Activated CD8-positive, alpha-beta memory T cell treated with anti-CD3 and anti-CD28 coated beads for 1 hour (primary cell): ENCODE data around the gene FKBP6.
"Not testable (repeated sequence)": the region's sequence is repeated elsewhere in the genome, so short reads cannot be mapped to it uniquely, and the experiment has no call there.

Experiments
- DNase-seq, 2 donors: peaks; one replicate each; pipeline ENCODE4 v3.0.0-alpha.2; 2020; ENCODE audit warnings: low read depth in 1 of 2; ENCODE audit errors: extremely low read depth in 1 of 2

Gene FKBP6

DNA sequence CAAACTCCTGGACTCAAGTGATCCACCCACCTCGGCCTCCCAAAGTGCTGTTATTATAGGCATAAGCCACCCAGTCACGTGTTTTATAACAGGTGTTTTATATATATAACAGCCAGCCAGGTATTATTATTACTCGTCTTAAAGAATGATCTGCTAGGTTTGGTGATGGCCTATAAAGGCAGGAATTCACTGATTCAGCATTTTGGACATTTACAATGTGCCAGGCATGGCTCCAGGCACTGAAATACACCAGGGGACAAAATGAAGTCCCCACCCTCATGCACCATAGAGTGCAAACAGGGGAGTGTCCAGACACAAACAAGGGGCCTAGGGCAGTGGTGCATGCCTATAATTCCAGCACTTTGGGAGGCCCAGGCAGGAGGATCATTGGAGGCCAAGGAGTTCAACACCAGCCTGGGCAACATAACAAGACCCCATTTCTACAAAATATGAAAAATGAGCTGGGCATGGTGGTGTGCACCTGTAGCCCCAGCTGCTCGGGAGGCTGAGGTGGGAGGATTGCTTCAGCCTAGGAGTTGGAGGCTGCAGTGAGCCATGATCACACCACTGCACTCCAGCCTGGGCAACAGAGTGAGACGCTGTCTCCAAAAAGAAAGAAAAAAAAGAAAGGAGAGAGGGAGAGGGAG lies 4.4 kb upstream of the FKBP6 start:
- DNase-seq, result not testable (repeated sequence)

DNA sequence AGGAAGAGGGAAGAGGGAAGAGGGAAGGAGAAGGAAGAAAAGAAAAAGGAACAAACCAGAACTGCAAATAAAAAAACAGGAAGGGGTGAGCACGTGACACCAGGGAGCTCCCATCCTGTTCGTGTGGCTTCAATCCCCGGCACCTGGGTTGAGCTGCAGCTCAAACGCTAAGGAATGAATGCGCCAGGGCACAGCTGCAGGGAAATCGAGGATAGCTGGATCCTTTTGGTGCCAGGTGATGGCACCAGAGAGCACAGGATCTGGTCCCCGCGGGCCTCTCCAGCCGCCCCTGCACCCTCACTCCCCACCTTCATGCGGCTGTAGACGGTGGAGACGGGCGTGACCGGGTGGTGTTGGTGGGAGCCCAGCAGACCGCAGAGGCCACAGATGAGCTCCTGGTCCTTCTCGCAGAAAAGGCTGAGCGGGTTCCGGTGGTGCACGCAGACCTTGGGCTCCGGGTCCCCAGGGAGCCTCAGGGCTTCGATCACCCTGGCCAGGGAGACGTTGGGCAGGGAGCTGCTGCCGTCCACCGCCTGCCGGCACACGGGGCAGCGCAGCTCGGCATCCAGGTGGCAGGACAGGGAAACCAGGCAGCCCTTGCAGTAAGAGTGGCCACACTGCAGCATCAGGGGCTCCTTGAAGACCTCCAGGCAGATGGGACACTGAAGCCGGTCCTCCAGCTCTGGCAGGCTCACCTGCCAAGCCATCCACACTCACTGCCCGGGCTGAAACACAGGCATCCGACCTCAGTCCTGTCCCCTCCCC lies 3.7 kb upstream of the FKBP6 start:
- peak; percentile 8 to 22 for DNase-seq

DNA sequence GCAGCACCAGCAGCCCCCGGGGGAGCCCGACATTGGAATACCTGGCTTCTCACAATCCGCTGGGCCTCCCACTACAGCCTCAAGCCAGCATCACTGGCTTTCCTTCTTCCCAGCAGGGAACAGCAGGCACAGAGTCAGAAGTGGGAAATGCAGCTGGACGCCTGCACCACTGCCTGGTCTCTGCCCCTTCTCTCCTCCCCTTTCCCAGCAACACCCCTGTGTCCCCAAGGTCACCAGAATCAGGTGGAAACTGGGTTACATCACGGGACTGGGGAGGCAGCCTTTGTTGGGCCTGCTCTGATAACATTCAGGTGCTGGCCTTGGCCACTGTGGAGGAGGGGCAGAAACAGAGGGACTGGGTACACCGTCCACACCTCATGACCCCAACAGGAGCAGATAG lies 2.5 kb upstream of the FKBP6 start:
- DNase-seq, result not testable (repeated sequence)

DNA sequence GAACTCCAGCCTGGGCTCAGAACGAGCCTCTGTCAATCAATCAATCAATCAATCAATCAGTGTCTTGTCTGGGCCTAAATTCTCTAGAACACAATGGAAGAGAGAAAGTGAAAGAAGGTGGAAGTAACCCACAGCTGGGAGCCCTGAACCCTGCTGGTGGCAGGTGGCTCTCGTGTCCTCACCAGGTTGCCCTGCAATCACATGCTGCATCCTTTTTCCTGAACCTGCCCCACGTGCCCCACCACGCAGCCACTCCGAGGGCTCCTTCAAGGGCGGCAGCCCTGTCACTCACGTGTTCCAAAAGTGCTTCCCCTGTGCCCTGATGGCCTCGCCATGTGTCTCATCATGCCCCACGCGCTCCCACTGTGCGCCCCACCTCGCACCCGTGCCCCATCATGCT lies 512 bp upstream of the FKBP6 start:
- DNase-seq, result not testable (repeated sequence)

DNA sequence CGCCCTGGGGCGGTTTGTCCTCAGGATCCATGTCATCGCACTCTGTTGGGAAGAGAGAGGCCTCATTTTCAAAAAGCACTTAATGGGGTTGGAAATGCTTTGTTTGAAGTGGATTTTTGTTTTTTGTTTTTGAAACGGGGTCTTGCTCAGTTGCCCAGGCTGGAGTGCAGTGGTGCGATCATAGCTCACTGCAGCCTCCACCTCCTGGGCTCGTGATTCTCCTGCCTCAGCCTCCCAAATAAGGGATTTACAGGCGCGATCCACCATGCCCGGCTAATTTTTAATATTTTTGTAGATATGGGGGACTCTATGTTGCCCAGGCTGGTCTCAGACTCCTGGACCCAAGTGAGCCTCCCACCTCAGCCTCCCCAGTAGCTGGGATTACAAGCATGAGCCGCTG lies 735 bp downstream of the FKBP6 start:
- no peak for DNase-seq

DNA sequence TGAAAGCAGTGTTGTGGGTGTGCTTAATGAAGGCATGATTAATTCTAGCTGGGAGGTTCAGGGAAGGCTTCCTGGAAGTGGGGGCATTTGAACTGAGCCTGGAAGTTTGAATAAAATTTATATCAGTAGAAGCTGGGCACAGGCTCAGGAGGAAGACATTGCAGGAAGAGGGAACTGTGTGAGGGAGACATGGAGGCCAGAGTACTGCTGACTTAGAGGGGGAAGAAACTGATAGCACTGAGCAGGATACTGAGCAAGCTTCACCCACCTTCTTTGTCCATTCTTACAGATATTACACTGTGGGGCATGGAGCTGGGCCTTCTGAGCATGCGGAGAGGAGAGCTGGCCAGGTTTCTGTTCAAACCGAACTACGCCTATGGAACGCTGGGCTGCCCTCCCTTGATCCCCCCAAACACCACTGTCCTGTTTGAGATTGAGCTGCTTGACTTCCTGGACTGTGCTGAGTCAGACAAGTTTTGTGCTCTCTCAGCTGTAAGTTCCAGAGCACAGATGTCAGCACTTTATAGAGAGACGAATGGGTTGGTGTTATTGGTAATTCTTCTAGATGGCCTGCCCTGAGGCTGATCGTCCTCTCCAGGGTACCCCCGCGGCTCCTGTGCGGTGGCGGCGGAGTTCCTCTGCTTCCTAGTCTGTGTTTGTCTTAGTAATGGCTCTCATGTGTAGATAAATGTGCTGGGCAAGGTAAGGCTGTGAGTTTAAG lies 2.1 kb downstream of the FKBP6 start:
- no peak for DNase-seq

DNA sequence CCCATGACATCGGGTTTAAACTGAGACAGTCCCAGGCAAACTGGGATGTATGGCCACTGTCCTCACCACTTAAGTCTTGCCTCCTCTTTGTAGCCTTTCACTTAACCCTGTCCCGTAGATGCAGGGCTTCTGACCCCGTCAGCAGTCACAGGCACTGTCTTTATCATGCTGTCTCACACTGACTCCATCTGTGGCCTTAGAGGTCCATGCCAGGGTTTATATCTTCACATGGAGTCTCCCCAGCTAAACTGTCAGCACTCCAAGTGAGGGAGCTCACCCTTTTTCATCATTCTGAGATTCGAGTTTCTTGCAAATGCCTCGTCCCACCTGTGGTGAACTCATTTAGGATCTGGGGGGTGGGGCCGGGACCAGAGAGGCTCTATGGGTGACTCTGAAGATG lies 2.8 kb downstream of the FKBP6 start:
- no peak for DNase-seq

DNA sequence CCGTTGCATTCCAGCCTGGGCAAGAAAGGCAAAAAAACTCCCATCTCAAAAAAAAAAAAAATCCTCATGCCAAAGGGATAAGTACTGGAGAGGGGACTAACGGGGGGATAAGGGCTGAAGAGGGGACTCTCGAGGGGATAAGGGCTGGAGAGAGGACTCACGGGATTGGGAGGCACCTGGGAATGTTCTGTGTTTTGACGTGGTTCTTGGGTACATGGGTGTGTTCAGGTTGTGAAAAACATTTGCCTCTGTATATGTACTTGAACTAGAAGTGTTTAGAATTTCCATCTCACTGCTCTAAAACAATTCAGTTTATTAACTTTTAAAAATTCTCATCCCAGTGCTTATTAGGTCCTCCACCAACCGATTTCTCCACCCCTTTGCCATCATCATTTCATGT lies 4.5 kb downstream of the FKBP6 start:
- DNase-seq, result no peak

DNA sequence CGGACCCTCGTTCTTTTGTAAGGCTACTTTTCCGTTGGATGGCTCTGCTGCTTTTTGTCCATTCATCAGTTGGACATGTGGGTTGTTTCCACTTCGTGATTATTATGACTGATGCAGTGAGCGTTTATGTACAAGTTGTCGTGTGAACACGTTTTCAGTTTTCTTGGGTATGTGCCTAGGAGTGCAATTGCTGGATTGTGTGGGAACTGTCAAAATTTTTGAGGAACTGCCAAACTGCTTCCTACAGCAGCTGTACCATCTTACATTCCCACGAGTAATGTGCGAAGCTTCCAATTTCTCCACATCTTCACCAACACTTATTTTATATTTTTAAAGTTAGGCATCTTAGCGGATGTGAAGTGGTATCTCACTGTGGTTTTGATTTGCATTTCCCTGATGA lies 10.4 kb downstream of the FKBP6 start:
- no peak for DNase-seq

DNA sequence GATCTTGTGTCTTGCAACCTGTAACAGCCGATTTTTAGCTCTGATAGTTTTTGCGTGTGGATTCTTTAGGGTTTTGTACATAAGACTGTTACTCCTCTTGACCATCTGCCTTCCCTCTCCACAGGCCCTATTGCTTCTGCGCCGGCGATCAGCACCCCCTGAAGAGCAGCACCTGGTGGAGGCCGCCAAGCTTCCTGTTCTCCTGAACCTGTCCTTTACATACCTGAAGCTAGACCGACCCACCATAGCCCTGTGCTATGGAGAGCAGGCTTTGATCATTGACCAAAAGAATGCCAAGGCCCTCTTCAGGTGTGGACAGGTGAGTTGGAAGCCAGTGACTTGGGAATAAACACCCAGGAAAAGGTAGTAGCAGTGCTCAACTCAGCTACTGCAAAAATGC lies 12.6 kb downstream of the FKBP6 start:
- no peak for DNase-seq

DNA sequence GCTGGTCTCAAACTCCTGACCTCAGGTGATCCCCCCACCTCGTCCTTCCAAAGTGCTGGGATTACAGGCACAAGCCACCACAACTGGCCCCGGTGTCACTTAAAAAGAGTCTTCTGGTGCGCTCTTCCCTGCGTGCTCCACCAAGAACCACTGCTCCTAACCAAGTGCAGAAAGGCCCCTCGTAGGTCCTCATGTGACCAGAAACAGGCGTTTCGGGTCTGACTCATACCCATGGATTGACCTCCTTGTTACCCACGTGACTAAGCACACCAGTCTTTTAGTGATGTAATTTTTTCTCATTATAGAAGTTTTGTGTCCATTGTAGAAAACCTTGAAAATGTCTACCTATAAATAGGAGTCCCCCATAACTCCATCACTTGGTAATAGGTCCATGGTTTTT lies 13.9 kb downstream of the FKBP6 start:
- no peak for DNase-seq

DNA sequence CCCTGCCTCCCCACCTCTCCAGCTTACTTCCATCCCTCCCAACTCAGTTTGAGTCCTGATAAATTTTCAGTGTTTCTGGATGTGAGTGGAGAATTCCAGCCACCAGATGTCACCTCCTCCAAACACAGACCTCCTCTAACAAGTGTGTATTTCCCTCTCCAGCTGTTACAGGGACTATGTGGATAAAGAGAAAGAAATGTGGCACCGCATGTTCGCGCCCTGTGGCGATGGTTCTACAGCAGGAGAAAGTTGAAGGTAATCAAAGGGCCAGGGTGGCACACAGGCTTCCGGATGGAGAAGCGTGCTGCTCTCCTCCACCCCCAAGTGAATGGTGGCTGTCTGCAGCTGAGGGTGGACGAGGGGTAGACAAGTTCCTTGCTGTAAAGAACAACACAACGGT lies 14.7 kb downstream of the FKBP6 start:
- DNase-seq, result no peak

DNA sequence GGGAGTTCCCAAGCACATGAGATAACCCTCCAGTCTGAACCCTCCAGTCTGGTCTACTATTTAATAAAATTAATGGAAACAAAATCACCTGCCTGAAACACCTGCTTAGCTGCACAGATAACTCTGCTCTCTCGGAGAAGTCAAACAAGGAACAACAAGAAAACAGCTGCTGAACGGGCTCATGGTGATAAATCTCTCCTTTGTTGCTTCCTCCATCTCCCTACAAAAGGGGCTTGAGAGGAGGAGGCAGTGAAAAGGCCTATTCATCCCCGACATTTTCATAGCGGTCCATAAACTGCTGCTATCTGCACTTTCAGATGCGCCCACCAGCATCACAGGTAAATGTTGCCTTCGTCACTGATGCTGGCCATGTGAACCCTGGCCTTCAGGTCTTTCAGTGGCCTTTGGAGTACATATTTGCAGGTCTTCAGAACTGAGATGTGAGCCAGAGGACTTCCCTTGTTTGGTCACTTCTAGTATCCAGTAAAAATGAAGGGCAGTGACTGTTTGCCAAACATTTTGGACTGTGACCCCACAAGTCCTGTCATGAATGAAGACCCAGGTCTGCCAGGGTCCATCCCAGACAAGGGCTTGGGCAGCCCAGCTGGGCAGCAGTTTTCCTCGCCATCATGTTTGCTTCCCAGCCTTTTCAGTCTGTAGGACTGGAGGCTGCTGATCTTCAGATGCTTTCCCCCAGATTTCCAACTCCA lies 15.9 kb downstream of the FKBP6 start:
- DNase-seq, result no peak

DNA sequence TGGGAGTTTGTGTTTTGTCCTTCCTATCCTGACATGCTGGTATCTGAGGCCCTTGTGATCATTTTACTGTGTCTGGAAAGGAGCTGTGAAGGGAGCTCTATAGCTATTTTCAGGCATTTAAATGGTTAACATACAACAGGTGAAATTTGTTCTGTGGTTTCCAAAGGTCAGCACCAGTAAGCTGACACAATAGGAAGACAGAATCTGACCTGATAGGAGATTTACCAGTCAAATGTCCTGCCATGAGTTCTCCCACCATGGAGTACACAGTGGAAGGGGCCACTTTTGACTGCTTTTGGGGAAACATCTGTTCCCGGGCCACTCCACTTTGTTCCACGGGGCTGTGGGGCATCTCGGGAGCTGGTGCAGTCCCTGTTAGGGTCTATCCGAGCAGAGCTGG lies 17.6 kb downstream of the FKBP6 start:
- DNase-seq, result no peak

DNA sequence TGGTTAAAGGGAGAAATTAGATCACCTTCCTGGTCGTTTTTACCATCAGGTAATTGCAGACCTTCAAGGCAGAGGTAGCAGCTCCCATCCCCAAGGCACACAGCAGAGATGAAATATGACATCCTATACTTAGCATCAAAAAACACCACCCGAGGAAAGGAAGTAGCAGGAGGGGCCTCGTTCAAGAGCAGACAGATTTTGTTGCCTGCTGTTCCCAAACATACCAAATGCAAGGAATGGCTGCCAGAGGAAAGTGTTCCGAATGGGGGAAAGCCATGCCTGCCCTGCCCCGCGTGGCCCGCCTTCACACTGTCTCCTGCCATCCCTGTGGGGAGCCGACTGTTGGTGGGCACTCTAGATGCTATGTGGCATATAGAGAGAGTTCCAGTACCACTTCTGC lies 18.0 kb downstream of the FKBP6 start:
- DNase-seq, result no peak

DNA sequence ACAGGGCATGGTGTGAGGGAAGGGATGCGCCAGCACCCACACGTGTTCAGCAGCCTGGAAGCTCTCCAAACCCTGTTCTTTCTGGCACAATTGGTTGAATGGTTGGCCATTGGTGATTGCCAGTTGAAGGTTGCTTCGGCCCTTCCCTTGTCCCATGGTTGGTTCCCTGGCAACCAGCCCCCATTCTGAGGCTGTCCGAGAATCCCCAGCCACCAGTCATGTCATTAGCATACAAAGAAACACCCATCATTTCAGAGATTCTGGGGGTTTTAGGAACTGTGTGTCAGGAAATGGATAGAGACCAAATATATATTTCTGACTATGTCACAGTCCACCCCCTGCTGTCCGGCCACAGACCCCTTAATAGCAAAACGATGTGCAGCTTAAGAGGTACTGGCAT lies 21.8 kb downstream of the FKBP6 start:
- no peak for DNase-seq

DNA sequence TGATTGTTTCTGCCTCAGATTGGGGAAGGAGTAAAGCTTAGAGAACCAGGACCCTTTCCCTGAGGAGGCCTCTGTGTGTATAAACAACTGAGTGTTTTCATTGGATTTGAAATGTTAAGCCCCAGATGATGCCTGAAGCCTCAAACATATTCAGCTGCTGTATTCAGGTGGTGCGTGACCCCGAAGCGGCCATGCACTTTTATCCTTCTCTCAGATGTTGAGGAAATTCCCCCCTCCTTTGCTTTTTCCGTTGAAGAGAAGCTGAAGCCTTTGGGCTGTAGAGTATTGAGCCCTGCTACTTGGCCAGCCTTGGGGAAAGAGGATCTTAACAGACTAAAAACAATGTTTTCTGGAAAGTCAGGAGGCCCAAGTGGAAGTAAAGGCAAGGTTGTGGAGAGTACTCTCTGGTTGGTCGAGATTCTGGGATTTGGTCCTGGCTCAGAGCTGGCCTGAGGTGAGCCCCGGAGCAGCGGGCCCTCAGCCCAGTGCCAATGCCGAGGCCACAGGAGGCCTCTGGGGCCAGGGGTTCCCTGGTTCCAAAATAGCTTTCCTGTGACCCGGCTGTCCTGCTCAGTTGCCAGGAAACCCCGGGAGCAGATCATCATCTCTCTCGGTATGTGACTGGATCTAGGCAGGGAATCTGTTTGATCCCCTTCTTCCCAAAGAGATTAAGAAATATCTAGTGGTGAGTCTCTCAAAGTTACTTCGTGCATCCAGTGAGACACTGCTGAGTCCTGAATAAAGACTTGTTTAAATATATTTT lies 22.5 kb downstream of the FKBP6 start:
- DNase-seq, result no peak

DNA sequence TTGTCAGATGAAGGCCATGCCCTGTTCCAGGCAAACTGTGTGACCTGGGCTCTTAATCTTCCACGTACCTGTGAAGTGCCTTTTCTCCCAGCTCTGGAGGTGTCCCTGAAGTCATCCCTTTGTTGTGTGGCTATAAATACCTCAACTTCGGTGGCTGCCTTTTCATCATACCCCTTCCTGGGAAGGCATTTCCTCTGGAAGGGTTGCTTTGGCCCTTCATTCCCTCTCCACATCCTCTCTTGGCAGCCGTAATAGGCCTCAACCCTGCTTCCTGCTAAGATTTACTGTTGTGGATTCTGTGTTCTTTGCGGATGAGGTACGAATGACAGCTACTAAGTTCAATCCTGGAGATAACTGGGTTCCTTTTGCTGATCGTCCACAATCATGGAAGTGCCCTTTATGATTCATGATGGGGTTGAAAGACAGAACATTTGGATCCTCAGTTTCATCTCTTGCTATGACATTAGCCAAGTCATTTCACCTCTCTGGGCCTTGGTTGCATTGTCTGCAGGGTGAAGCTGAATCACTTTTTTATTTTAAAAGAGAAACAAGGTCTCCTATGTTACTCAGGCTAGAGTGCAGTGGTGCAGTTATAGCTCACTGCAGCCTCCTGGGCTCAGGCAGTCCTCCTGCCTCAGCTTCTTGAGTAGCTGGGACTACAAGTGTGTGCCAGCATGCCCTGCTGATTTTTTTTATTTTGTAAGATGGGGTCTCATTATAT lies 23.6 kb downstream of the FKBP6 start:
- no peak for DNase-seq

DNA sequence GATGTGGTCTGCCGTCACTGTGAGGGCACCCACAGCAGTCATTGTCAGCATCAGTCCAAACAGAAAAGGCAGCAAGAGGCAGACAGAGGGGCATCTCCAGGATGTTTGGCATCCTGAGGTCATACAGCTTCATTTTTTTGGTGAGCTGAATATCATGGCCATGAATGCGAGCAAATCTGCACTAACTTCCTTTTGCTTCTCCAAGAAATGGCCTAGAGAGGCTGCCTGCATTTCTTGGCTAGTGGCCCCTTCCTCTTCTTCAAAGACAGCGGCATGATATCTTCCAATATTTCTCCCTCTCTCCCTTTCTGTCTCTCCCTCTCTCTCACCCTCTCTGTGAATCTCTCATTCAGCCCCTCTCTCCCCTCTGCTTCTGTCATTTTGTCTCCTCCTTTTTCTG lies 24.8 kb downstream of the FKBP6 start:
- DNase-seq, result no peak

DNA sequence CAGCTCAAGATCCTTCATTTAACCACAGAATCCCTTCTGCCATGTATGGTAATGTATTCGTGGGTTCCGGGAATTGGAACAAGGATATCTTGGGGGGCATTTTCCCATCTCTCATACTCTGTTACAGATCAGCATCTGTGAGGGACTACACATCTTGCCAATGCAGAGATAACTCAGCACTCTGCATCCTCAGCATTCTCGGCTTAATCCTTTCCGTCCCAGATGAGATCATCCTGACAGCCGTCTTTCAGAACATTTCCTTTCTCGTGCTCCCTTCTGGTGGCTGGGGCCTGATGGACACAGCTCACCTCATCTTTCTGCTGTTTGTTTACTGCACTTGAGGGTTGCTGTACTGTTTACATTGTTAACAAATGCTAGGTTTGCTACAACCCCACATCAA lies 25.3 kb downstream of the FKBP6 start:
- DNase-seq, result no peak
